T-cell (primary cell): Measurements from ENCODE around the gene ZFHX3. TPM values are rescaled to one million over a fixed set of nuclear protein-coding genes. Genes with fewer than 3 reads are reported as not detected.

Experiments
- ATAC-seq, 4 experiments: fragments of 200-7000 bp in 3 of 4; fragments of 150-1000 bp in 1 of 4; cut with Tn5 transposase; replicated peaks in 1 of 4; 1 replicate in 3 of 4; 2 replicates in 1 of 4; pipeline ENCODE4 v1.10.0; 2021; ENCODE audit warnings: moderate library complexity in 3 of 4, mild to moderate bottlenecking in 2 of 4, moderate number of reproducible peaks in 1 of 4
- CTCF ChIA-PET, 2 donors: fragments of 300-600 bp; sonication (Branson Sonifier 250); formaldehyde crosslinking; loops; one replicate each; lab custom pipeline; 2022; ENCODE audit warnings: antibody characterized with exemption in 2 of 2; lab: Charles Lee
- POLR2A ChIA-PET, 2 donors: fragments of 300-600 bp; sonication (Branson Sonifier 250); formaldehyde crosslinking; loops; one replicate each; lab custom pipeline; 2022; ENCODE audit warnings: antibody characterized with exemption in 2 of 2; lab: Charles Lee
- DNase-seq, 35 experiments: peaks; one replicate each; pipeline versions ENCODE4 v3.0.0 to v3.0.0-alpha.2; 2013 to 2023
- H3K27ac ChIP-seq: one replicate; pipeline ENCODE4 v1.5.1; 2013; ENCODE audit warnings: low read length
- H3K27me3 ChIP-seq, 2 experiments: replicated peaks in 1 of 2; 1 replicate in 1 of 2; 2 replicates in 1 of 2; pipeline versions ENCODE4 v1.6.1 to v1.7.0; 2013; ENCODE audit warnings: low read length in 1 of 2, mixed read lengths in 1 of 2; ENCODE audit not compliant: control insufficient read depth in 2 of 2, insufficient read depth in 2 of 2; ENCODE audit errors: extremely low read depth in 1 of 2
- H3K36me3 ChIP-seq, 2 donors: 1 replicate in 1 of 2; 2 replicates in 1 of 2; pipeline versions ENCODE4 v1.6.1 to v1.7.0; 2013; ENCODE audit warnings: low read length in 1 of 2; ENCODE audit not compliant: control insufficient read depth in 2 of 2, insufficient read depth in 1 of 2; ENCODE audit errors: extremely low read depth in 1 of 2
- H3K4me1 ChIP-seq, 2 experiments: 1 replicate in 1 of 2; 2 replicates in 1 of 2; pipeline versions ENCODE4 v1.6.1 to v1.7.0; 2013; ENCODE audit warnings: low read length in 2 of 2, mixed read lengths in 1 of 2; ENCODE audit not compliant: insufficient read depth in 2 of 2, control insufficient read depth in 1 of 2; ENCODE audit errors: extremely low read depth in 1 of 2
- H3K4me3 ChIP-seq, 2 donors: 1 replicate in 1 of 2; 2 replicates in 1 of 2; pipeline versions ENCODE4 v1.5.1 to v1.7.0; 2013; ENCODE audit warnings: mild to moderate bottlenecking in 2 of 2, low read length in 1 of 2, moderate library complexity in 1 of 2; ENCODE audit not compliant: control insufficient read depth in 1 of 2; ENCODE audit errors: extremely low read depth in 1 of 2
- H3K9me3 ChIP-seq: 2 replicates; pipeline ENCODE4 v1.7.0; 2013
- H3K27ac Mint-ChIP-seq, 2 donors: one replicate each; pipeline ENCODE4 v1.8.0; 2020 to 2021; ENCODE audit warnings: mild to moderate bottlenecking in 2 of 2, mixed read lengths in 2 of 2
- H3K27me3 Mint-ChIP-seq, 2 donors: one replicate each; pipeline ENCODE4 v1.8.0; 2021 to 2022; ENCODE audit warnings: mixed read lengths in 2 of 2
- H3K36me3 Mint-ChIP-seq: one replicate; pipeline ENCODE4 v1.8.0; 2021; ENCODE audit warnings: mixed read lengths
- H3K4me1 Mint-ChIP-seq, 3 donors: one replicate each; pipeline ENCODE4 v1.8.0; 2020 to 2022; ENCODE audit warnings: mixed read lengths in 3 of 3, mild to moderate bottlenecking in 1 of 3
- H3K4me3 Mint-ChIP-seq, 3 donors: one replicate each; pipeline ENCODE4 v1.8.0; 2020 to 2022; ENCODE audit warnings: mild to moderate bottlenecking in 3 of 3, mixed read lengths in 3 of 3, moderate library complexity in 3 of 3
- H3K9me3 Mint-ChIP-seq, 3 donors: one replicate each; pipeline ENCODE4 v1.8.0; 2020 to 2022; ENCODE audit warnings: mixed read lengths in 3 of 3
- WGBS: methylation state at CpG from one replicate; pipeline ENCODE4 v1.1.5; 2013; ENCODE audit warnings: missing lambda C conversion rate; ENCODE audit not compliant: insufficient coverage; 5-methylcytosine and 5-hydroxymethylcytosine counted together
- total RNA-seq, 35 experiments: library from RNA in 6 of 35; stranded (reverse) in 6 of 35; fragments of 120-200 nt in 1 of 35; gene quantifications; one replicate each; pipeline versions ENCODE4 v1.2.1 to v1.2.4 and lab custom pipeline; 2013 to 2026

The ZFHX3 gene
- total RNA-seq, 5 donors from 2014 or later (not counting 1 experiment from before 2014, with no cell fraction given) = 0.35 to 2.1 (median 1.0) TPM

DNA sequence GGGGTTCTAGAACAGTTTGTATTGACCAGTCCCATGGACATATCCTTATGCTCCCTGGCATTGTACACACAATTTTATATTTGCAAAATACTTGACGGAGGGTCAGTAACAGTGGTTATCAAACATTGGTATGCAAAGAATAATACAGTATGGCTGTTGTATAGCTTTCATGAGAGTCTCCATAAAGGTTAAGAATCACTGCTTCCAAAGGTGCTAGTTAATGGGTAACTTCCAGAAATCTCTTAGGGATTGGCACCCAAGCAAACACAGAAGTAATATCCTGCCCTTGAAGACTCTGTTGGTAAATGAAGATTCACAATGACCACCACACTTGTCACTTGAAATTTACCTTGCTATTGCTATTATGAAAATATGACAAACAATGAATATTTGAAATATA is 239.2 kb downstream of the ZFHX3 start:
- no peak for DNase-seq
- CTCF ChIA-PET = no interaction called here

DNA sequence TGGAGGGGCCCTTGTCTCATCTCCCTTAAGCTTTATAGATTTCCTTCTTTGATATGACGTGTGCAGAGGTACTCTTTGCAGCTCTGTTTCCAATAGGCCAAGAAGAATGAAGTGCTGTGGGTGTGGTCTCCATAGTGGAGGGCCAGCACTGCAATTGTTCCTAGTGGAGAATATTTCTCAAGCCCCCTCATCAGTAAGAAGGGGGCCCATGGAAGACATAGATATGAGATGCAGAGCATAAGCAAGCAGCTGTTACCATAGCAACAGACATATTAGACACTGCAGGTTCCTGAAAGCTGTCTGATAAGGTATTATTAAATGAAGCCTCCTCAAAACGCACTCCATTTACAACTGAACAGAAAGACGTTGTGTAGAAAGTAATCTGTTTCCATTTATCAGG is 240.7 kb downstream of the ZFHX3 start:
- Histone ChIP-seq H3K36me3 (no peaks in the 10 kb centered on the region), H3K27me3 (no peaks in the 10 kb centered on the region), H3K4me3 (no peak overlapping the region), H3K9me3 (no peaks in the 10 kb centered on the region), H3K4me1 (no peaks in the 10 kb centered on the region), H3K27ac (no peak overlapping the region)
- Mint-ChIP-seq H3K9me3 (no peaks in the 10 kb centered on the region), H3K36me3 (no peaks in the 10 kb centered on the region), H3K27me3 (no peaks in the 10 kb centered on the region), H3K4me3 (no peak overlapping the region), H3K27ac (no peak overlapping the region), H3K4me1 (no peaks in the 10 kb centered on the region)
- no CpG with 5 or more reads among the region's 3 CpGs for WGBS
- DNase-seq (no peak), ATAC-seq (no peak)
- CTCF ChIA-PET = interaction anchor here in 1 of 2 donors (0.6 kb wide), 1 partner anchor 745 kb away, joined by 3 read pairs; no protein-coding TSS in a partner anchor
- POLR2A ChIA-PET = no interaction called here

More for the DNA sequence above, 239.2 kb downstream of the ZFHX3 start:
- Histone ChIP-seq H3K36me3 (no peaks in the 10 kb centered on the region), H3K4me1 (no peaks in the 10 kb centered on the region), H3K4me3 (no peak overlapping the region), H3K27me3 (no peaks in the 10 kb centered on the region), H3K27ac (no peak overlapping the region), H3K9me3 (no peaks in the 10 kb centered on the region)
- no peak for ATAC-seq
- Mint-ChIP-seq H3K9me3 (no peaks in the 10 kb centered on the region), H3K36me3 (no peaks in the 10 kb centered on the region), H3K4me1 (no peaks in the 10 kb centered on the region), H3K4me3 (no peak overlapping the region), H3K27ac (no peak overlapping the region), H3K27me3 (peaks cover 0 to 3% of the 10 kb centered on the region in 2 donors)
- POLR2A ChIA-PET = no interaction called here
- WGBS = no CpG with 5 or more reads among the region's 1 CpG

DNA sequence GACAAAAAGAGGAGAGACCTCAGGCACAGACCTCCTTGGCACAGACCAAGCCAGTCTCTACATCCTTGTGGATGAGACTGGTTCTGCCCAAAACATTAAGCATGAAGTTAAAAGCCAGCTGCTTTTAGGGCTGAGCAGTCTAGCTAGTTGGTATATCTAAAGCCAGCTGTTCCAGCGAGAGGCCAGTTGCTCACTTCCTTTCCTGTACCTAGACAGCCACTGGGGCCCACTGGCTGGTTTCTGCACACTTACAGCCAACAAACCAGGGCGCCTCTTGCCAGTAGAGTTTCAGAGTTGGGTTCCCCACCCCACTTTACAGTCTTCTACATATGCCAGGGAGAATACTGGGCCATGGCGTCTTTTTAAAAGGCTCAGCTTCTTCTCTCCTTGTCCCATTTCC is 242.4 kb downstream of the ZFHX3 start:
- CTCF ChIA-PET = no interaction called here
- ATAC-seq = no peak
- POLR2A ChIA-PET = no interaction called here
- WGBS = 64% methylated on average over 2 of the region's 3 CpGs
- Histone ChIP-seq H3K4me3 (no peak overlapping the region), H3K4me1 (no peaks in the 10 kb centered on the region), H3K36me3 (no peaks in the 10 kb centered on the region), H3K27me3 (no peaks in the 10 kb centered on the region), H3K27ac (no peak overlapping the region), H3K9me3 (no peaks in the 10 kb centered on the region)
- no peak for DNase-seq
- H3K36me3 Mint-ChIP-seq = no peaks in the 10 kb centered on the region
- no peaks in the 10 kb centered on the region for H3K9me3 Mint-ChIP-seq
- no peaks in the 10 kb centered on the region for H3K27me3 Mint-ChIP-seq
- no peaks in the 10 kb centered on the region for H3K4me1 Mint-ChIP-seq
- H3K4me3 Mint-ChIP-seq = no peak overlapping the region
- no peak overlapping the region for H3K27ac Mint-ChIP-seq

DNA sequence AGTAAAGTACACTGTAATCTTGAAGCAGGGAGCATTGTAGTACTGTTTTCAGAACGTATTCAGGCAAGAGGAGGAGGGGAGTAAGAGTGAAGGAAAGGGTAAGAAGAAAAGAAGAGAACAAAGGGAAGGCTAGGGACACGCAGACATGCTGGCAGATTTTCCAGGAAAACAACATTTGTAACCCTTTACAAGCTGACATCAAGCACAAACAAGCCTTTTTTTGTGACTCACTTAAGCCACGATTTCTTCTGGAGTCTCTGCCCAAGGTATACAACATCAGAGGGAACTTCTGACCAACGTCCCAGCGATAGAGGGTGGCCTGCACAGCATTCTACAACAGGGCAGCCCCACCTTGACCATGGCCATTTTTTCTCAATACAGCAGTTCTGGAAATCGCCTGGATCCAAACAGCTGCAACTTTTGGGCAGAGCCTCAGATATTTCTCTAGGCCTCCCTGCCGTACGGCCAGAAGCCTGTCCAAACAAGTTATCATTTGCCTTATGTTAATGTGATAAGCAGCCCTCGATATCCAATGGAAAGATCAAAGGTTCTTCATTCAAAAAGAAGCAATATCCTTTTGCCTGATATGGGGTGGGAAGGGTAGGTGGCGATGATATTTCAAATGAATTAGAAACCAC is 247.3 kb downstream of the ZFHX3 start:
- Mint-ChIP-seq H3K4me1 (no peaks in the 10 kb centered on the region), H3K36me3 (peaks cover 12% of the 10 kb centered on the region), H3K9me3 (no peaks in the 10 kb centered on the region), H3K4me3 (no peak overlapping the region), H3K27ac (no peak overlapping the region), H3K27me3 (no peaks in the 10 kb centered on the region)
- ATAC-seq = no peak
- Histone ChIP-seq H3K36me3 (no peaks in the 10 kb centered on the region), H3K27me3 (no peaks in the 10 kb centered on the region), H3K27ac (no peak overlapping the region), H3K4me1 (no peaks in the 10 kb centered on the region), H3K9me3 (no peaks in the 10 kb centered on the region), H3K4me3 (no peak overlapping the region)
- no peak for DNase-seq
- WGBS = 84% methylated on average over 4 of the region's 10 CpGs
- POLR2A ChIA-PET = no interaction called here
- CTCF ChIA-PET = no interaction called here

DNA sequence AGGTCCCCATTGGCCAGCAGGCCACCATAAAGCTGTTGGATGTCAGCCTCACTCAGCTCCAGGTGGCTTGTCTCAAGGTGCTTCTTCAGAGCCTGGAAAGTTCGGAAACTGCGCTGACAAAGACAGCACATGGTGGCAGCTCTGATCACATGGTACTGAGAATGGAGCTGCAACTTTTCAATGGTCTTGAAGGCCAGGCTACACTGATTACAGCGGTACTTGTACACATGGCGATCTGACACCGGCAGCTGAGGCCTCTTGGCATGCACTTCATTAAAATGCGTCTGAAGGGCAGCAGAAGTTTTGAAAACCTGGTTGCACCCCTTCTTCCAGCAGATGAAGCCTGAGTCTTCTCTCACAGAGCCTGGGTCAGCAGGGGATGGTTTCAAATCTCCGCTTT is 249.7 kb downstream of the ZFHX3 start:
- H3K36me3 ChIP-seq = no peaks in the 10 kb centered on the region
- Mint-ChIP-seq H3K27ac (no peak overlapping the region), H3K9me3 (no peaks in the 10 kb centered on the region), H3K27me3 (no peaks in the 10 kb centered on the region), H3K4me3 (no peak overlapping the region), H3K4me1 (no peaks in the 10 kb centered on the region), H3K36me3 (peaks cover 12% of the 10 kb centered on the region)
- H3K27me3 ChIP-seq = no peaks in the 10 kb centered on the region
- no peaks in the 10 kb centered on the region for H3K9me3 ChIP-seq
- WGBS = 93% methylated on average over 7 of the region's 7 CpGs
- no peak for DNase-seq
- ChIA-PET POLR2A (no interaction called here), CTCF (no interaction called here)
- no peak for ATAC-seq
- H3K4me1 ChIP-seq = no peaks in the 10 kb centered on the region
- H3K4me3 ChIP-seq = no peak overlapping the region
- H3K27ac ChIP-seq = no peak overlapping the region

DNA sequence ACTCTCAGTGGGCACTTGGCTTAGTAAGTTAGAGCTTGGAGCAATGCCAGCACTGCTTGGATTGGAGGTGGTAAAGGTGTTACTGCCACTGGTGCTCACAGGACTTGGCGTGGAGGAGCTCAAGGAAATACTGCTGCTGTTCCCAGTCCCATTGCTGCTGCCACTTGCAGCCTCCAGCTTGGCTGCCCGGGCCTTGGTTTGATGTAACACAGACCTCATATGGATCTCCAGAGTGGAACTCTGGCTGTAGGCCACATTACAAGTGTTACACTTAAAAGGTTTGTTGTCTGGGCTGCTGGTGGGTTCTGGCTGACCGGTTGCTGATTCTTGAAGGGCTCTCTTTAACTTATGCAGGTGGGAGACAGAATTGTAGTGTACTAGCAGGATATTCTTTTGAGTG is 250.3 kb downstream of the ZFHX3 start:
- Histone ChIP-seq H3K36me3 (no peaks in the 10 kb centered on the region), H3K4me3 (no peak overlapping the region), H3K27me3 (no peaks in the 10 kb centered on the region), H3K9me3 (no peaks in the 10 kb centered on the region), H3K27ac (no peak overlapping the region), H3K4me1 (no peaks in the 10 kb centered on the region)
- no peak for ATAC-seq
- POLR2A ChIA-PET = no interaction called here
- WGBS = 71% methylated on average over 2 of the region's 3 CpGs
- peaks cover 12% of the 10 kb centered on the region for H3K36me3 Mint-ChIP-seq
- H3K27me3 Mint-ChIP-seq = no peaks in the 10 kb centered on the region
- H3K4me1 Mint-ChIP-seq = no peaks in the 10 kb centered on the region
- no peak overlapping the region for H3K4me3 Mint-ChIP-seq
- no peak overlapping the region for H3K27ac Mint-ChIP-seq
- no peak for DNase-seq
- H3K9me3 Mint-ChIP-seq = no peaks in the 10 kb centered on the region
- CTCF ChIA-PET = no interaction called here

DNA sequence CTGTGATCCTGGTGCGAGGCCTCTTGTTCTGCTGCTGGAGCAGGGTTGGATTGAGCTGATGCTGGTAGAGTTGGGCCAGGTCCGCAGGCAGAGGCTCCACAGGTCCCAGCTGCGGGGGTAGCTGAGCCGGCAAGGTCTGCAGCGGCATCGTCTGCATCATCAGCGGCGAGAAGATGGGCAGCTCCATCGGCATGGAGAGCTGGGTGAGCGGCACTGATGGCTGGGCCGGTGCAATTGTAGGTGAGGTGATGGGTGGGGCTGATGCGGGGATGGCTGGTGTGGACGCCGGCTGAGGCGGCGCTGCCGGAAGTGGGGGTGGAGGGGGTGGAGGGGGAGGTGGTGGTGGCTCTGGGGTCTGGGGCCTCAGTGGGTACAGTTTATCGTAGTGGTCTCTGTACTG is 251.7 kb downstream of the ZFHX3 start:
- no peaks in the 10 kb centered on the region for H3K9me3 ChIP-seq
- Mint-ChIP-seq H3K36me3 (peaks cover 12% of the 10 kb centered on the region), H3K4me3 (no peak overlapping the region), H3K9me3 (no peaks in the 10 kb centered on the region), H3K4me1 (no peaks in the 10 kb centered on the region), H3K27ac (no peak overlapping the region), H3K27me3 (no peaks in the 10 kb centered on the region)
- H3K4me1 ChIP-seq = no peaks in the 10 kb centered on the region
- WGBS = over 99% methylated on average over 10 of the region's 18 CpGs
- H3K27me3 ChIP-seq = no peaks in the 10 kb centered on the region
- ChIA-PET POLR2A (no interaction called here), CTCF (no interaction called here)
- H3K27ac ChIP-seq = no peak overlapping the region
- no peak for ATAC-seq
- no peak for DNase-seq
- no peak overlapping the region for H3K4me3 ChIP-seq
- no peaks in the 10 kb centered on the region for H3K36me3 ChIP-seq
